ENCODE results near the gene RAB6C.
"Not testable (repeated sequence)": the region's sequence is repeated elsewhere in the genome, so short reads cannot be mapped to it uniquely, and the experiment has no call there.

GRCh38 chr2:130016701-130017100 lies 37.2 kb downstream of the RAB6C start:
- not testable (repeated sequence) for TF ChIP-seq CTCF (IDR thresholded peaks at IDR 0.05; ENCODE audit: borderline replicate concordance, extremely low read depth, low read length, poor library complexity, severe bottlenecking); EZH2 (IDR thresholded peaks at IDR 0.05; ENCODE audit: borderline replicate concordance, low read depth, low read length, severe bottlenecking)
